Esophagus muscularis mucosa (tissue), 4 donors: ENCODE measurements around the gene LHX8. TPM values are rescaled to one million over a fixed set of nuclear protein-coding genes. Genes with fewer than 3 reads are reported as not detected.
"Not testable (repeated sequence)": the region's sequence is repeated elsewhere in the genome, so short reads cannot be mapped to it uniquely, and the experiment has no call there.

Source experiments
- DNase-seq: peaks from one replicate; pipeline ENCODE4 v3.0.0-alpha.2; 2017; ENCODE audit errors: extremely low spot score
- H3K27ac ChIP-seq, 4 donors: fragments of 200-600 bp; sonication (generic); replicated peaks in 1 of 4; 1 replicate in 3 of 4; 2 replicates in 1 of 4; pipeline ENCODE4 v1.5.1; 2016 to 2019; ENCODE audit warnings: mild to moderate bottlenecking in 1 of 4
- H3K27me3 ChIP-seq, 4 donors: fragments of 200-600 bp; sonication (generic); one replicate each; pipeline versions ENCODE4 v1.5.1 to v1.6.0; 2016 to 2019
- H3K36me3 ChIP-seq, 4 donors: fragments of 200-600 bp; sonication (generic); one replicate each; pipeline ENCODE4 v1.5.1; 2016 to 2019
- H3K4me1 ChIP-seq, 4 donors: fragments of 200-600 bp; sonication (generic); one replicate each; pipeline ENCODE4 v1.5.1; 2016 to 2019
- H3K4me3 ChIP-seq, 4 donors: fragments of 200-600 bp; sonication (generic); 1 replicate in 2 of 4; 2 replicates in 2 of 4; pipeline ENCODE4 v1.5.1; 2016 to 2019; ENCODE audit warnings: mild to moderate bottlenecking in 4 of 4, moderate library complexity in 1 of 4
- H3K9me3 ChIP-seq, 4 donors: fragments of 200-600 bp; sonication (generic); 1 replicate in 3 of 4; 2 replicates in 1 of 4; pipeline ENCODE4 v1.5.1; 2016 to 2019
- CTCF ChIP-seq, 3 experiments: fragments of 200-600 bp in 2 of 3; fragments of 450-650 bp in 1 of 3; sonication (generic) in 2 of 3; IDR thresholded peaks; one replicate each; pipeline ENCODE4 v1.5.1; 2017 to 2019; ENCODE audit warnings: antibody characterized with exemption in 3 of 3, mild to moderate bottlenecking in 2 of 3, moderate library complexity in 1 of 3
- EP300 ChIP-seq: sonication (generic); formaldehyde crosslinking; IDR thresholded peaks from one replicate; pipeline ENCODE4 v1.6.1; 2017; ENCODE audit warnings: antibody characterized with exemption
- POLR2A ChIP-seq: fragments of 450-650 bp; IDR thresholded peaks from one replicate; pipeline ENCODE4 v1.6.1; 2017; ENCODE audit warnings: antibody characterized with exemption, moderate library complexity, mild to moderate bottlenecking, low read depth
- POLR2AphosphoS5 ChIP-seq, 2 donors: sonication (generic); formaldehyde crosslinking; IDR thresholded peaks; one replicate each; pipeline ENCODE4 v1.6.1; 2017; ENCODE audit warnings: antibody characterized with exemption in 2 of 2
- WGBS: methylation state at CpG from one replicate; pipeline ENCODE4 v1.1.5; 2018; 5-methylcytosine and 5-hydroxymethylcytosine counted together
- intact Hi-C: fragments of 100-400 bp; cut with DNase I; formaldehyde crosslinking; loops from one replicate; pipeline ENCODE4 v1.15.1; 2023
- total RNA-seq, 4 donors: library from RNA; depleted of rRNA; stranded (reverse); fragments of >200 nt; gene quantifications; one replicate each; pipeline versions ENCODE4 v1.1.0 to v1.2.1, GENCODE V29; 2016

LHX8 gene
- total RNA-seq, 4 donors from 2014 or later = not detected

DNA sequence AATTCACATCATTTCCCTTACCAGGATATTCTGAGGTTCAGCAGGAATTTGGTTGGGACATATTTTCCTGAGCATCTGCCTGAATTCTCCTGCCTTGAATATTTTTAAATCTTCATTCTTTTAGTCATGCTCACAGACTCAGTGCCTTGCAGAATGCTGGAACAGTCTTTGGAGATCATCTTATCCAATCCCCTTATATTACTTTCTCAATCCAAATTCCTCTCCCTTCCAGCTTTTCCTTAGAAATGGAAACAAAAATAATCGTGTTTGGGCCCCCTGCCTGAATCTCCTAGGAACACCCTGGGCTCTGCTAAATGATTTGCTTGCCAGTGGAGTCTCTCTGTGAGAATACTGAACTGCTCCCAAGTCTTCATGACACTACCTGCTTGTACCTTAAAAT is 38.4 kb downstream of the LHX8 start:
- Histone ChIP-seq H3K4me1 (no peaks in the 10 kb centered on the region), H3K27me3 (no peaks in the 10 kb centered on the region), H3K9me3 (no peaks in the 10 kb centered on the region), H3K27ac (no peak overlapping the region), H3K4me3 (no peak overlapping the region), H3K36me3 (no peaks in the 10 kb centered on the region)
- intact Hi-C loops = no loop called here
- 14% methylated on average over 1 of the region's 1 CpG for WGBS
- TF ChIP-seq EP300 (no peak), CTCF (IDR thresholded peaks at IDR 0.05) (no peak), POLR2A (no peak), POLR2AphosphoS5 (IDR thresholded peaks at IDR 0.05) (no peak)
- DNase-seq = no peak

DNA sequence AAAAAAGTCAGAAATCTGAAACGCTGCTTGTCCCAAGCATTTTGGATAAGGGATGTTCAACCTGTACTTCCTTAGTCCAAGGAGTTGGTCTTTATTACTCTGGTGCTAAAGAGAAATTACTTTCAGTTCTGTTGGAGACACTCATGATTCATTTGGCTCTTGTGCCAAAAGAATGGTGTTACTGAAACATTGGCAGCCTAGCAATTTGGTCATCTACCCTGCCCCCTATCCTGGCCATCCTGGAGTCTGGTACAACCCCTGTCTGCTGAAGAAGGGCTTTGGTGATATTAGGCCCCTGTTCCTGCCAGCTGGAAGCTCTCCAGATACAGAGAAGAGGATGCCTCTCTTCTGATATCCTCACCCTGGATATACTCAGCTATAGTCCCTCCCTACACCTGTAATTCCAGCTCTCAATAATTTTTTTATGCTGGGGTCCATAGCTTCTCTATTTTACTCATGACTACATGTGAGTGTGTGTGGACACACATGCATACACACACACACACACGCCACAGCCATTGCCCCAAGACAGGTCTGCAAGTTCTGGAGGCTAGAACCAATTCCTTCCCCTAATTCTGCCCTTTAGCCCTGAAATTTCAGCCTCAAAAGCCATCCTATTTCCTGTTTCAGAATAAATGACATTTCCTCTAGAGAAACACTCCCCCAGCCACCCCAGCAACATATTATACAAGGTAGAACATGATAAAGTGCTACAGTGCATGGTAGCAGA is 40.0 kb downstream of the LHX8 start:
- intact Hi-C loops = no loop called here
- Histone ChIP-seq H3K9me3 (no peaks in the 10 kb centered on the region), H3K36me3 (no peaks in the 10 kb centered on the region), H3K27me3 (no peaks in the 10 kb centered on the region), H3K4me1 (no peaks in the 10 kb centered on the region), H3K27ac (no peak overlapping the region), H3K4me3 (no peak overlapping the region)
- no peak for DNase-seq
- WGBS = 72% methylated on average over 2 of the region's 2 CpGs
- TF ChIP-seq POLR2A (no peak), EP300 (no peak), POLR2AphosphoS5 (IDR thresholded peaks at IDR 0.05) (no peak), CTCF (IDR thresholded peaks at IDR 0.05) (no peak)

DNA sequence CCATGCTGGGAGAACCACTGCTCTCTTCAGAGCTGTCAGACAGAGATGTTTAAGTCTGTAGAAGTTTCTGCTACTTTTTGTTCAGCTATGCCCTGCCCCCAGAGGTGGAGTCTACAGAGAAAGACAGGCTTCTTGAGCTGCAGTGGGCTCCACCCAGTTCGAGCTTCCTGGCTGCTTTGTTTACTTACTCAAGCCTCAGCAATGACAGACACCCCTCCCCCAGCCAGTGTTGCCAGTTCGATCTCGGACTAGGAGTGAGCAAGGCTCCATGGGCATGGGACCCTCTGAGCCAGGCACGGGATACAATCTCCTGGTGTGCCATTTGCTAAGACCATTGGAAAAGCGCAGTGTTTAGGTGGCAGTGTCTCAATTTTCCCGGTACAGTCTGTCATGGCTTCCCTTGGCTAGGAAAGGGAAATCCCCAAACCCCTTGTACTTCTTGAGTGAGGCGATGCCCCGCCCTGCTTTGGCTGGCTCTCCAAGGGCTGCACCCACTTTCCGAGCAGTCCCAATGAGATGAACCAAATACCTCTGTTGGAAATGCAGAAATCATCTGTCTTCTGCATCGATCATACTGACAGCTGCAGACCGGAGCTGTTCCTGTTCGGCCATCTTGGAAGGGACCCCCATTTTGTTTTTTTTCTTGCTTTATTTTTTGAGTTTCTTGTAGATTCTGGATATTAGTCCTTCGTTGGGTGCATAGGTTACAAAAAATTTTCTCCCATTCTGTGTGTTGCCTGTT is 47.2 kb downstream of the LHX8 start:
- H3K4me3 ChIP-seq, H3K4me1 ChIP-seq, DNase-seq, intact Hi-C loops, H3K27ac ChIP-seq, H3K36me3 ChIP-seq: not testable (repeated sequence)
- Histone ChIP-seq H3K27me3 (peaks cover 0 to 14% (median 0%) of the 10 kb centered on the region in 4 donors), H3K9me3 (peaks cover 0 to 14% (median 10%) of the 10 kb centered on the region in 4 donors)
- WGBS = 90% methylated on average over 13 of the region's 13 CpGs

GRCh38 chr1:75188892-75189291 is 54.7 kb downstream of the LHX8 start:
- H3K4me1 ChIP-seq = no peaks in the 10 kb centered on the region
- no peak overlapping the region for H3K4me3 ChIP-seq
- WGBS = 43% methylated on average over 1 of the region's 1 CpG
- intact Hi-C loops = no loop called here
- no peaks in the 10 kb centered on the region for H3K36me3 ChIP-seq
- DNase-seq = no peak
- H3K9me3 ChIP-seq = no peaks in the 10 kb centered on the region
- peaks cover 0 to 8% (median 2%) of the 10 kb centered on the region in 4 donors for H3K27me3 ChIP-seq
- TF ChIP-seq CTCF (IDR thresholded peaks at IDR 0.05) (no peak), POLR2A (no peak), POLR2AphosphoS5 (IDR thresholded peaks at IDR 0.05) (no peak), EP300 (no peak)
- H3K27ac ChIP-seq = no peak overlapping the region

DNA sequence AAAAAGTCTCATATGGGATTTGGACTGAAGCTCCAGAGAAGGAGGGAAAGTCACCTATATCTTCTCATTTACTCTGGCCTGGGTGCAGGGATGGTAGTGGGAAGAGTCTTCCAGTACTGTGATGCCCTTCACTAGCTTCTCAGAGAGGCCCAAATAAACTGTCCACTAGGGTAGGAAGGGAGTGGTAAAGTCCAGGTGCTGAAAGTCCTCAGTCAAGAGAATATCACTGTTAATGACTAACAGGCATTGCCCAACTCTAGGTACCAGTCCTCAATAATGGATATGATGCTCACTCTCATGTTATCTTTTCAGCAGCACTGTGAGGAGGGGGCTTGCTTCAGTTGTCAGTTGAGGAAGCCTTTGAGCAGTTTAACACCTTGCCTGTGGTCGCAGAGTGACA is 64.0 kb downstream of the LHX8 start:
- no peaks in the 10 kb centered on the region for H3K9me3 ChIP-seq
- intact Hi-C loops = no loop called here
- WGBS = 38% methylated on average over 1 of the region's 1 CpG
- no peak for DNase-seq
- TF ChIP-seq POLR2A = no peak
- no peak for TF ChIP-seq CTCF (IDR thresholded peaks at IDR 0.05)
- no peak for TF ChIP-seq POLR2AphosphoS5 (IDR thresholded peaks at IDR 0.05)
- TF ChIP-seq EP300 = no peak
- no peak overlapping the region for H3K27ac ChIP-seq
- H3K27me3 ChIP-seq = peaks cover 0 to 16% (median under 1%) of the 10 kb centered on the region in 4 donors
- no peak overlapping the region for H3K4me3 ChIP-seq
- no peaks in the 10 kb centered on the region for H3K36me3 ChIP-seq
- H3K4me1 ChIP-seq = no peaks in the 10 kb centered on the region
